Glomerular visceral epithelial cell (primary cell): ENCODE measurements around the gene DST.

ENCODE experiments used
- DNase-seq: peaks from one replicate; pipeline ENCODE4 v3.0.0-alpha.2; 2016; ENCODE audit errors: extremely low spot score

Gene DST

GRCh38 chr6:56435754-56436153 is 206.9 kb downstream of the DST start:
- DNase-seq = no peak

GRCh38 chr6:56435326-56435725 is 207.4 kb downstream of the DST start:
- no peak for DNase-seq

DNA sequence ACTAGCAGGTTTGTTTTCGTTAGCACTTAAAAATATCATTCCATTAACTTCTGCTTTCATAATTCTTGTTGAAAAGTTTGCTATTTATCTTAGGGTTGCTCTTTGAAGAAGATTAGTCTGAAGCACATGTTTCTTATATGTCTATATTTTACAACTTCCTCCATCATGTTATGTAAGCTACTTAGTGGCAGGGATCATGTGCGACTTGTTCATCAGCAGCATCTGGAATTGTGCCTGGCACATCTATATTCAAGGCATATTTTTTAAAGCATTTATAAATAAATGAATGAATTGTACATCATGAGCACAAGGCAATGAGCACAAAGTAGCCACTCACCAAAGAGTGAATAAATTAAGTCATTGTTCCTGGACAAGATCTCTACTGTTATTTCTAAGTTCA is 208.1 kb downstream of the DST start:
- no peak for DNase-seq

- DNase-seq = no peak
Observed at GRCh38 chr6:56433119-56433518, 209.6 kb downstream of the DST start.

GRCh38 chr6:56432194-56432593 is 210.5 kb downstream of the DST start:
- DNase-seq = no peak

DNA sequence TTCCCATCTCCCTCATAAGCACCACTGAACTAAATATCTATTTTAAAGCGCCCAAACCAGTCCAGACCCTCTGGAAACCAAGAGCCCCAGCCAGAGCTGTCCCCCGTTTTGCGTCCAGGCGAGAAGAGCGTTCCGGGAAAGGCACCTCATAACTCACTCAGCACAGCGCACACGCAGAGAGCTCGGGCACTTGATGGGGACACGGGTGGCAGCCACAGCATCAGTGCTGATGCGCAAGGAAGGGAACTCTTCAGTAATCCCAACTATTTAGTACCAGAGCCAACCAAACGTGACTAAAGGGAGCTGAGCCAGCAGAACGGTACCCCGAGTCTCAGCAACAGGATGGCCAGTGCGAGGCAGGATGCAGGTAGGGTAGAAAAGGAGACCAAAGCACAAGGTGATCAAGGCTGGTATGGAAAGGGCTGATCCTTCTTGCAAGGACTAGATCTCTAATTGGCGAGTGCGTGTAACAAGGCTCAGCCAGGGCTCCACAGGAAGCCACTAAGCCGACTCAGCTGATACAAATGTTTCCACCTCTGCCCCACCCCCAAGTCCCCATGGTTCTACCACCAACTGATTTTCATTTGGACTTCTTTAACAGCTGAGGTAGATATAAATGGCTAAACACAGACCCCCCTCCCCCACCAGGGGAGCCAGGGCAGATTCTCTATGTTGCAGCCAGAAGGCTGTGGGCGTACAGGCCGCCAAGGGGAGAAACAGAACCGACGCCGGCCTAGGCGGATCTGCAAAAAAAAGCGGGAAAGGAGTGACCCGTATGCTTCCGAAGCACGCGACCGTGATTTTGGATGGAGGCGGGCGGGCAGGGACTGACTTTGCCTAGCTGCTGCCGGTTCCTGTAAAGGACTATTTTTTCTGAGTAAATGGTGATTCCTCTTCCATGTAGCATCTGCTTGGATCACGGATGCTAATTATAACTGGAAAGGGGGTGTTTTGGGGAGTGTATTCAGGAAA is 211.8 kb downstream of the DST start:
- DNase-seq = no peak

- DNase-seq = no peak
Observed at GRCh38 chr6:56424542-56425083, 218.1 kb downstream of the DST start.

GRCh38 chr6:56424064-56424463 is 218.6 kb downstream of the DST start:
- no peak for DNase-seq

DNA sequence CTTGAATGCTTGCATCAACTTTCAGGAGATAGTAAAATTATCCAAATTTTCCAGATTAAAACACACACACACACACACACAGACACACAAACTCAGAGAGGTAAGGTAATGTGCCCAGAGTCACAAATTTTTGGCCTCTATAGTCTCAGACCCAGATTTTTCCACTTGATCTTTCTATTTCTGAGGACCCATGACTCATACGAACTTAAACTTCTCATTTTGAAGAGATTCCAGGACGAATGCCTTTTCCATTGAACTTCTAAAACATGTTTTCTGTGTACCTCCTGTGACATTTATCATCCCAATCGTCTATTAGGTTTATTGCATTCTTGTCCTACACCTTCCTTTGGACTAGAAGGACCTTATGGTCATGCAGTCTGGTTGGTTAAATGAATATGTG is 222.4 kb downstream of the DST start:
- DNase-seq = no peak

DNA sequence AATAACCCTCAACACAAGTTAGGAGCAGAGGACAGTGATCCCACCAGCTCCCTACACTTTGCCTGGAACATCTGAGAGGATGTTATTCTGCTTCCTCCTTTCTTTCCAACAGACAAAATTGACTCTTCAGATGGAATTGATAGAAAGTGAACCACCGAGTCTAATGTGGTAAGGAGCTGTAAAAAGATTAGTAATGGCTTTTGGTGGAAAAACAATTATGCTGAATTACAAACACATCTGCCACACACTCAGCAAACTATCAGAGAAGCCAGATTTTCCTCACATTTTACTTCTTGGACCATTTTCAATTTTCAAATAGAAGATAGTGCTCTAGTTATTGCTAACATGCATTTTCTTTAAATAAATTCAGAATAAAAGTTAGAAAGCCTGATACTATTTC is 223.5 kb downstream of the DST start:
- no peak for DNase-seq

- DNase-seq = no peak
Observed at GRCh38 chr6:56417823-56418222, 224.9 kb downstream of the DST start.

DNA sequence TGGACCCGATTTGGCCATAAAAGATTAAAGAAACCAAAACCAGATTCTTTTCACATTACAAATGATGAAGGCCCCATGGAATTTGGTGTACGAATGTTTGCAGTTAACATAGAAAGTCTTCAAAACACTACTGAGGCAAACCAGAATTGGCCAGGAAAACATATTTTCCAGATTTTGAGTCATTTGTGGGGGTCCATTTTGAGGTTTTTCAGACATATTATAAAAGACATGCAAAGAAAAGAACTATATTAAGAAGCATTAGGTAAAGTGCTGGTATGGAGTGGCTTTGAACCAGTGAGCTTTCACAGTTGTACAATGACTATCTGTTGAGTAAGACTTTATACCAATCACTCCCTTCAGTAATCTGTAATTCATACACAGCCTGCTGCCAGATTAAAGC is 226.4 kb downstream of the DST start:
- DNase-seq = peak; percentile 7

- no peak for DNase-seq
Observed at GRCh38 chr6:56408976-56409375, 233.7 kb downstream of the DST start.
